Stomach (tissue), 4 donors: ENCODE results near the gene NMS.

Experiments used
- POLR2AphosphoS5 ChIP-seq, 3 donors: sonication (generic); formaldehyde crosslinking; IDR thresholded peaks; one replicate each; pipeline ENCODE4 v1.6.1; 2016; ENCODE audit warnings: antibody characterized with exemption in 3 of 3
- TF ChIP-seq, protein P1 (sequence below), 7 experiments: fragments of 450-650 bp in 4 of 7; fragments of 200-600 bp in 3 of 7; sonication (generic) in 3 of 7; IDR thresholded peaks; one replicate each; pipeline ENCODE4 v1.5.1; 2016 to 2019; ENCODE audit warnings: antibody characterized with exemption in 7 of 7, control low read depth in 2 of 7, mild to moderate bottlenecking in 1 of 7

DNA sequence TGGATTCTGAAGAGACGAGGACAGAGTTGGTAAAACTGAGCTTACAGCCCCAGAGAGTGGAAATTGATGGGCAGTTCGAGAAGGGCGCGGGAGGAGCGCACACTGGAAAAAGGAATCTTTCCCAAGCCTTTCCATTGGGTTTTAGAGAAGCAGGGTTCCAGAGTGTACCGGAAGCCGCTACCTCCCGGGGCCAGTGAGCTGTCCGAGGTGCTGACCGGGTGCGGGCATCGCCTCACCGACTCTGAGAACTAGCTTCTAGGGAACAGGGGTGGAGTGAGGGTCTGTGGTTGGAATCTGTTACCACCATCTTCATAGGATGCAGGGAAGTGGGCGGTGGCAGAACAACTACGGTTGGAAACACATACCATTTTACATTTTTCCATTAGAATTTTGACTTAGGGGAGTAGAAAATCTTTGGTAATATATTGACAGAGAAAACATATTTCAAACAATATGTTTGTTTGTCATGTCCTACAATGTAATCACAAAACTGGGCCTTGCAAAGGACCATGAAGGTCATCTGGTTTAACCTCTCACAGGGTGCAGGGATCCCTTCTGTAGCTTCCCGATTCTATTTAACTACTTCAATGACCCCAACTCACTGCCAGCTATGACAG lies 724 bp downstream of the NMS start:
- TF ChIP-seq POLR2AphosphoS5 (IDR thresholded peaks at IDR 0.05): no peak
- TF ChIP-seq, protein P1, sequence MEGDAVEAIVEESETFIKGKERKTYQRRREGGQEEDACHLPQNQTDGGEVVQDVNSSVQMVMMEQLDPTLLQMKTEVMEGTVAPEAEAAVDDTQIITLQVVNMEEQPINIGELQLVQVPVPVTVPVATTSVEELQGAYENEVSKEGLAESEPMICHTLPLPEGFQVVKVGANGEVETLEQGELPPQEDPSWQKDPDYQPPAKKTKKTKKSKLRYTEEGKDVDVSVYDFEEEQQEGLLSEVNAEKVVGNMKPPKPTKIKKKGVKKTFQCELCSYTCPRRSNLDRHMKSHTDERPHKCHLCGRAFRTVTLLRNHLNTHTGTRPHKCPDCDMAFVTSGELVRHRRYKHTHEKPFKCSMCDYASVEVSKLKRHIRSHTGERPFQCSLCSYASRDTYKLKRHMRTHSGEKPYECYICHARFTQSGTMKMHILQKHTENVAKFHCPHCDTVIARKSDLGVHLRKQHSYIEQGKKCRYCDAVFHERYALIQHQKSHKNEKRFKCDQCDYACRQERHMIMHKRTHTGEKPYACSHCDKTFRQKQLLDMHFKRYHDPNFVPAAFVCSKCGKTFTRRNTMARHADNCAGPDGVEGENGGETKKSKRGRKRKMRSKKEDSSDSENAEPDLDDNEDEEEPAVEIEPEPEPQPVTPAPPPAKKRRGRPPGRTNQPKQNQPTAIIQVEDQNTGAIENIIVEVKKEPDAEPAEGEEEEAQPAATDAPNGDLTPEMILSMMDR (IDR thresholded peaks at IDR 0.05): no peak
